Measurements from ENCODE around the gene ZNF320. TPM values are rescaled to one million over a fixed set of nuclear protein-coding genes. Genes with fewer than 3 reads are reported as not detected.
A peak's percentile ranks its signal among the peaks of the same experiment; 100 is the strongest.
"Not testable (repeated sequence)": the region's sequence is repeated elsewhere in the genome, so short reads cannot be mapped to it uniquely, and the experiment has no call there.

Gene ZNF320
- total RNA-seq, 2 donors from 2014 or later: 18.3 to 26.1 TPM

- Histone ChIP-seq H3K4me3 (peak overlapping the region; percentile 89), H3K27ac (peak overlapping the region; percentile 87 to 89), H3K27me3 (replicated peaks; ENCODE audit: insufficient read depth) (no peaks in the 10 kb centered on the region), H3K4me1 (ENCODE audit: control insufficient read depth in 1 of 2, low read depth in 2 of 2) (peaks cover 0 to 15% of the 10 kb centered on the region in 2 donors), H3K9me3 (no peaks in the 10 kb centered on the region), H3K36me3 (no peaks in the 10 kb centered on the region)
- DNase-seq (ENCODE audit: low spot score): peak; percentile 40
- ATAC-seq (ENCODE audit: insufficient number of reproducible peaks, low FRiP score, low read depth): peak; percentile 7
- no peak for TF ChIP-seq CTCF (IDR thresholded peaks at IDR 0.05)
These were observed 26.6 kb upstream of the ZNF320 start for GRCh38 chr19:52923778-52924593.

GRCh38 chr19:52922841-52923777 lies 25.7 kb upstream of the ZNF320 start, which contains the start of gene ZNF888:
ZNF888 (minus strand) TSS chr19:52923428; CDS start chr19:52917873, 5,555 bp downstream.
- Histone ChIP-seq H3K36me3 (no peaks in the 10 kb centered on the region), H3K4me1 (ENCODE audit: control insufficient read depth in 1 of 2, low read depth in 2 of 2) (peaks cover 0 to 15% of the 10 kb centered on the region in 2 donors), H3K27me3 (replicated peaks; ENCODE audit: insufficient read depth) (no peaks in the 10 kb centered on the region), H3K27ac (peak within 1 kb of the TSS; percentile 87 to 89), H3K4me3 (peak within 1 kb of the TSS; percentile 89), H3K9me3 (no peaks in the 10 kb centered on the region)
- TF ChIP-seq CTCF (IDR thresholded peaks at IDR 0.05): no peak
- DNase-seq (ENCODE audit: low spot score): peak; percentile 71
- ATAC-seq (ENCODE audit: insufficient number of reproducible peaks, low FRiP score, low read depth): peak; percentile 93

- peaks cover 0 to 4% of the 10 kb centered on the region in 2 donors for H3K4me1 ChIP-seq (ENCODE audit: control insufficient read depth in 1 of 2, low read depth in 2 of 2)
- TF ChIP-seq CTCF (IDR thresholded peaks at IDR 0.05): no peak
- no peak for DNase-seq (ENCODE audit: low spot score)
- H3K27ac ChIP-seq: no peak overlapping the region
- ATAC-seq (ENCODE audit: insufficient number of reproducible peaks, low FRiP score, low read depth): no peak
- H3K4me3 ChIP-seq: no peak overlapping the region
- H3K36me3 ChIP-seq: peaks cover 22% of the 10 kb centered on the region
- no peaks in the 10 kb centered on the region for H3K27me3 ChIP-seq (replicated peaks; ENCODE audit: insufficient read depth)
- H3K9me3 ChIP-seq: no peaks in the 10 kb centered on the region
These were observed 20.1 kb upstream of the ZNF320 start for GRCh38 chr19:52917531-52917930.

GRCh38 chr19:52910648-52911047 lies 13.2 kb upstream of the ZNF320 start:
- DNase-seq (ENCODE audit: low spot score) (no peak), ATAC-seq (ENCODE audit: insufficient number of reproducible peaks, low FRiP score, low read depth) (no peak)
- Histone ChIP-seq H3K27me3 (replicated peaks; ENCODE audit: insufficient read depth) (no peaks in the 10 kb centered on the region), H3K4me3 (no peak overlapping the region), H3K9me3 (peaks cover 14% of the 10 kb centered on the region), H3K4me1 (ENCODE audit: control insufficient read depth in 1 of 2, low read depth in 2 of 2) (no peaks in the 10 kb centered on the region), H3K36me3 (peaks cover 46% of the 10 kb centered on the region), H3K27ac (no peak overlapping the region)
- TF ChIP-seq CTCF (IDR thresholded peaks at IDR 0.05): no peak

GRCh38 chr19:52904052-52904780 lies 6.8 kb upstream of the ZNF320 start:
- H3K27me3 ChIP-seq (replicated peaks; ENCODE audit: insufficient read depth); H3K4me1 ChIP-seq (ENCODE audit: control insufficient read depth in 1 of 2, low read depth in 2 of 2); H3K27ac ChIP-seq; DNase-seq (ENCODE audit: low spot score); H3K4me3 ChIP-seq; ATAC-seq (ENCODE audit: insufficient number of reproducible peaks, low FRiP score, low read depth): not testable (repeated sequence)
- Histone ChIP-seq H3K36me3 (peaks cover 21% of the 10 kb centered on the region), H3K9me3 (peaks cover 11% of the 10 kb centered on the region)
